ENCODE results near the gene TBC1D20.
"Not testable (repeated sequence)": the region's sequence is repeated elsewhere in the genome, so short reads cannot be mapped to it uniquely, and the experiment has no call there.

The TBC1D20 gene

GRCh38 chr20:481167-481566, 18.8 kb upstream of the TBC1D20 start:
- no peak overlapping the region for H3K4me3 ChIP-seq (ENCODE audit: low read depth, low read length)
- no peak for TF ChIP-seq MYC (IDR thresholded peaks at IDR 0.05; ENCODE audit: low read depth, low read length)
- no peak for TF ChIP-seq POLR2A (IDR thresholded peaks at IDR 0.05; ENCODE audit: extremely low read depth, insufficient read length)
- TF ChIP-seq MAX (IDR thresholded peaks at IDR 0.05; ENCODE audit: low read depth, low read length), result no peak
- TF ChIP-seq CTCF (IDR thresholded peaks at IDR 0.05; ENCODE audit: low read depth, low read length), result no peak
- no peak for DNase-seq (ENCODE audit: low read depth)

GRCh38 chr20:480044-480443, 17.7 kb upstream of the TBC1D20 start:
- no peak for TF ChIP-seq CTCF (IDR thresholded peaks at IDR 0.05; ENCODE audit: low read depth, low read length)
- TF ChIP-seq POLR2A (IDR thresholded peaks at IDR 0.05; ENCODE audit: extremely low read depth, insufficient read length), result no peak
- no peak for TF ChIP-seq MYC (IDR thresholded peaks at IDR 0.05; ENCODE audit: low read depth, low read length)
- no peak for TF ChIP-seq MAX (IDR thresholded peaks at IDR 0.05; ENCODE audit: low read depth, low read length)
- no peak for DNase-seq (ENCODE audit: low read depth)

GRCh38 chr20:479487-479886, 17.2 kb upstream of the TBC1D20 start:
- DNase-seq (ENCODE audit: low read depth), result no peak
- no peak overlapping the region for H3K4me3 ChIP-seq (ENCODE audit: low read depth, low read length)
- no peak for TF ChIP-seq POLR2A (IDR thresholded peaks at IDR 0.05; ENCODE audit: extremely low read depth, insufficient read length)
- no peak for TF ChIP-seq CTCF (IDR thresholded peaks at IDR 0.05; ENCODE audit: low read depth, low read length)
- no peak for TF ChIP-seq MAX (IDR thresholded peaks at IDR 0.05; ENCODE audit: low read depth, low read length)
- no peak for TF ChIP-seq MYC (IDR thresholded peaks at IDR 0.05; ENCODE audit: low read depth, low read length)

More at GRCh38 chr20:480044-480443, 17.7 kb upstream of the TBC1D20 start:
- H3K4me3 ChIP-seq (ENCODE audit: low read depth, low read length), result no peak overlapping the region

GRCh38 chr20:478949-479429, 16.7 kb upstream of the TBC1D20 start:
- peak; percentile 79 for DNase-seq (ENCODE audit: low read depth)
- TF ChIP-seq CTCF (IDR thresholded peaks at IDR 0.05; ENCODE audit: low read depth, low read length) (peak; percentile 35), POLR2A (IDR thresholded peaks at IDR 0.05; ENCODE audit: extremely low read depth, insufficient read length) (no peak)
- no peak overlapping the region for H3K4me3 ChIP-seq (ENCODE audit: low read depth, low read length)

- DNase-seq (ENCODE audit: low read depth), result no peak
- H3K4me3 ChIP-seq (ENCODE audit: low read depth, low read length), result no peak overlapping the region
- TF ChIP-seq CTCF (IDR thresholded peaks at IDR 0.05; ENCODE audit: low read depth, low read length) (no peak), MYC (IDR thresholded peaks at IDR 0.05; ENCODE audit: low read depth, low read length) (no peak), MAX (IDR thresholded peaks at IDR 0.05; ENCODE audit: low read depth, low read length) (no peak), POLR2A (IDR thresholded peaks at IDR 0.05; ENCODE audit: extremely low read depth, insufficient read length) (no peak)
Measured at GRCh38 chr20:478010-478948, 15.9 kb upstream of the TBC1D20 start.

GRCh38 chr20:476561-477249, 14.4 kb upstream of the TBC1D20 start:
- not testable (repeated sequence) for H3K4me3 ChIP-seq (ENCODE audit: low read depth, low read length); DNase-seq (ENCODE audit: low read depth)
